ENCODE data around the gene PCSK6.

PCSK6 gene

GRCh38 chr15:101528917-101529299 lies 39.4 kb upstream of the PCSK6 start:
- no peak for TF ChIP-seq CTCF (conservative IDR thresholded peaks at IDR 0.05; ENCODE audit: low read depth, low read length)
- DNase-seq (ENCODE audit: low read depth), result no peak
- no peak overlapping the region for H3K4me3 ChIP-seq (ENCODE audit: low read depth, low read length)

- DNase-seq (ENCODE audit: low read depth), result peak; percentile 11
- no peak overlapping the region for H3K4me3 ChIP-seq (ENCODE audit: low read depth, low read length)
Measured at GRCh38 chr15:101528108-101528916, 38.8 kb upstream of the PCSK6 start.

GRCh38 chr15:101526890-101527289 lies 37.4 kb upstream of the PCSK6 start:
- DNase-seq (ENCODE audit: low read depth), result no peak
- no peak for TF ChIP-seq CTCF (conservative IDR thresholded peaks at IDR 0.05; ENCODE audit: low read depth, low read length)
- H3K4me3 ChIP-seq (ENCODE audit: low read depth, low read length), result no peak overlapping the region

More at GRCh38 chr15:101528108-101528916, 38.8 kb upstream of the PCSK6 start:
- no peak for TF ChIP-seq CTCF (conservative IDR thresholded peaks at IDR 0.05; ENCODE audit: low read depth, low read length)

- H3K4me3 ChIP-seq (ENCODE audit: low read depth, low read length), result no peak overlapping the region
- DNase-seq (ENCODE audit: low read depth), result no peak
- TF ChIP-seq CTCF (conservative IDR thresholded peaks at IDR 0.05; ENCODE audit: low read depth, low read length), result no peak
Measured at GRCh38 chr15:101526442-101526841, 36.9 kb upstream of the PCSK6 start.

GRCh38 chr15:101526021-101526420 lies 36.5 kb upstream of the PCSK6 start:
- no peak for DNase-seq (ENCODE audit: low read depth)
- H3K4me3 ChIP-seq (ENCODE audit: low read depth, low read length), result no peak overlapping the region
- TF ChIP-seq CTCF (conservative IDR thresholded peaks at IDR 0.05; ENCODE audit: low read depth, low read length), result no peak

- DNase-seq (ENCODE audit: low read depth), result no peak
- no peak for TF ChIP-seq CTCF (conservative IDR thresholded peaks at IDR 0.05; ENCODE audit: low read depth, low read length)
- no peak overlapping the region for H3K4me3 ChIP-seq (ENCODE audit: low read depth, low read length)
Measured at GRCh38 chr15:101525087-101525669, 35.7 kb upstream of the PCSK6 start.

- DNase-seq (ENCODE audit: low read depth), result no peak
- no peak overlapping the region for H3K4me3 ChIP-seq (ENCODE audit: low read depth, low read length)
- TF ChIP-seq CTCF (conservative IDR thresholded peaks at IDR 0.05; ENCODE audit: low read depth, low read length), result no peak
Measured at GRCh38 chr15:101523560-101523940, 34.0 kb upstream of the PCSK6 start.
